ENCODE results near the gene INSM2. TPM values are rescaled to one million over a fixed set of nuclear protein-coding genes. Genes with fewer than 3 reads are reported as not detected.

INSM2 gene
- total RNA-seq, 1 donor from 2014 or later, result not detected

DNA sequence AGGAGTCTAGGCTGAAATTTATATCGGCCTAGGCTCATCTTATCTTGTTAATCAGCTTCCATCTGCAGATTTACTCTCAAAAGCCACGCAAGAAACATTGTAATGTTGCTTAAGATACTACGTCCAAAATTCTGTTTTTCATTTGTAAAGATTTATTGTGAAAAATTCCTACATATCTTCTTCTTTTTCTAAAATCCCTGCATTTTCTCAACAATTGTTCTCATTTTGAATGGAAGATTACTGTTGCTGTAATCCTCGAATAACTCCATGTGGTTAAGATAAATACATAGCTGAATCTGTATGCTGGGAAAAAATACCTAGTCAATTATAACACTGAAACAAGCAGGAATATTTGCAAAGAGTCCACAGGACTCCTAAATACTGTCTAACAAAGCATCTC is 15.6 kb downstream of the INSM2 start:
- DNase-seq (ENCODE audit: low read depth, low spot score), result no peak

GRCh38 chr14:35551081-35551480 is 17.1 kb downstream of the INSM2 start:
- no peak for DNase-seq (ENCODE audit: low read depth, low spot score)

DNA sequence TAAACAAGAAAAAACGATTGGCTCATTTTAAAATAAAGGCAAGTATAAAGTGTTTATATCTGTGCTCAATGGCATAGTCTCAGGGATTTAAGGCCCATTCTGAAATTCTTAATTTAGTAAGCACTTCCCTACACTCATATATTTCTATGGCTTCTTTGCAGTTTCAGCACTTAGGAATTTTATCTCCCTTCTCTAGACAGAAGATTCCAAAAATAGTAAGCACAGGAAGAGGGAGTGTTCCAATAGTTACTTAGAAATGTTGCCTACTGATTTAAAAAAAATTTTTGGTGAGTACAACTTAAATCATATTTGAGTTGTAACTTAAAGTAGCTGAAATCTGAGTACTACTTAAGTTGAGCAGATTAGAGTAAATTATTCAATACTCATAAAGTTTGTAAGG is 19.8 kb downstream of the INSM2 start:
- DNase-seq (ENCODE audit: low read depth, low spot score), result no peak

GRCh38 chr14:35556548-35556947 is 22.6 kb downstream of the INSM2 start:
- DNase-seq (ENCODE audit: low read depth, low spot score), result no peak

DNA sequence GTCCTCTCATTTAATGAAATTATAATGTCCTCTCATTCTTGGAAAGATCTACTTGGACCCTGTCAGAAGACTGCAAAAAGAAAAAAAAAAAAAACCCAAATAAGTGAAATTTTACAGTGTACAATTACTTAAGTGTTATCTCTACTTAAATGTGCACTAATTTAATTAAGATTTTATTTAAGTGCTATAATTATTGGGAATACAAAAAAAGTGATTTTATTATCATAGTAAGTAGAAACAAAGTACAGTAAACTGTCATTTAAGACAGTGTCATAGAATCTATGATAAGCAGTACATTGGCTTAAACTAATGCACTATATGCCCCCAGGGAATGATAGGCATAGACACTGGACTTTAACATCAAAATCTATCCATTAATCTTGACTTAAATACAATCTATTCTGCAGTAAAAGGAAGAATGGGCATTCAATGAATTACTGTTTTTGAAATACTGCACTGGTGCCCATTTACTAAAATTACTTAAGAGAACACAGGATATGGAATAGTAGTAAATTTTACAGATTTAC is 23.3 kb downstream of the INSM2 start:
- no peak for DNase-seq (ENCODE audit: low read depth, low spot score)

- no peak for DNase-seq (ENCODE audit: low read depth, low spot score)
These were observed 24.7 kb downstream of the INSM2 start for GRCh38 chr14:35558680-35559079.

DNA sequence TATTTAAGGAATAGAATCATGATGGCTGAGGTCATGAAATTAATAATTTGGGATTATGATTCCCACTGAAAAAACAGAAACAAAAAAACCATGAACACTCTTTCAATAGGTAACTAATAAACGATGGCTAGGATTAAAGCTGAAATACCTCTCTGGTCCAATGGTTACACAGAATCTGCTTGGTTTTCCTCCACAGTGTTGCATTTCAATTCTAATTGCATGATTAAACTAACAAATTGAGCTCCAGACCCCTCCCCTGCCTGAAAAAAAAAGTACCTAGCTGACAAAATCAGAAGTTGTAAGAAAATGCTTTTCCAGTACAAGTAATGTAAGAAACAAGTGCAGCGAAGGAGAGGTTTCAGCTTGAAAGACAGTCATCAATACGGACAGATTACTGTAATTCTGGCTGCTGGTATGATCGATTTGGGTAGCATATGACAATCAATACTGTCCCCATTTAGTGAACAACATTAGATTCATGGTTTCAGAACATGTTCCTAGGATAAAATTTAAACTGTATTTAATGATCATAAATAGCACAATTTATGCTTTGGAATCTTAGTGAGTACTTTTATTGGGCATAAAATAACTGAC is 32.0 kb downstream of the INSM2 start:
- no peak for DNase-seq (ENCODE audit: low read depth, low spot score)

- no peak for DNase-seq (ENCODE audit: low read depth, low spot score)
These were observed 37.6 kb downstream of the INSM2 start for GRCh38 chr14:35571598-35571997.

GRCh38 chr14:35573911-35574310 is 39.9 kb downstream of the INSM2 start:
- DNase-seq (ENCODE audit: low read depth, low spot score), result no peak

DNA sequence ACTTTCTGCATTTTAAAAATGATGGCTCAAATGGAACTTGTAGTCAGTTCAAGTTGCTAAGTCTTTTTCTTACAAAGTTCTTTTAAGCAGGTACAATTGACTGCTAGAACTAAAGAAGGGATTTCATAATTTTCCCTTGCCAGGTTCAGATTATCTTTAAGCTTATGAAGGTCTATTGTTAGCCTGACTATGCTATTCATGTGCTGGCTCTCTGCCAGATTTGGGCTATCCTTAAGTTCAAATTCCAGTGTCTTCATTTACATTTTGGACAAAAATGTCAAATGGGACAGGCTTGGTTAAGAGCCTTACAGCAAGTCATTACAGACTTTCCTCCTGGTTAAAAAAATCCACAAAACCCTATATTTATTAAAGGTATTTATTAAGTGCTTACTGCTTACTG is 42.3 kb downstream of the INSM2 start:
- DNase-seq (ENCODE audit: low read depth, low spot score), result peak; percentile 3

DNA sequence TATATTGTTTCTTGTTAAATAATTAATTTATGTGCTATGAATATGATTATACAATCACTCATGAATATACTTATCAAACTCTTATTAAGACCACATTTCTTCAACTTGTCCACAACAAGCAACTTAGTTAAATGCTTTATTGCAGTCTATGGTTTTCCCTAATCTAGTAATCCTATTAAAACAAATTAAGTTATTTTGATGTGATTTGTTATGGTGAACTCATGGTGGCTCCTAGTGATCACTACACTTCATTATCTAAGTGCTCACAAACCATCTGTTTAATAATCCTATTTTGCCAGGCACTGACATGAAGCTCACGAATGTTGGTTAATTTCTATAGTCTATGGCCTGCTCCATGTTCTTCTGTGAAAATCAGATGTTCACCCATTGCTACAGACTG is 42.9 kb downstream of the INSM2 start:
- DNase-seq (ENCODE audit: low read depth, low spot score), result no peak

GRCh38 chr14:35578135-35578534 is 44.2 kb downstream of the INSM2 start:
- DNase-seq (ENCODE audit: low read depth, low spot score), result no peak

GRCh38 chr14:35578639-35579038 is 44.7 kb downstream of the INSM2 start:
- no peak for DNase-seq (ENCODE audit: low read depth, low spot score)

Other genes with a start within 250 kb of the INSM2 start
- 258 and 267 TPM in 2 replicates for gene PSMA6, start 241.8 kb upstream of the INSM2 start, total RNA-seq
- gene NFKBIA, start 129.4 kb upstream of the INSM2 start, total RNA-seq, result 128 and 166 TPM in 2 replicates